Osteocyte (in vitro differentiated cells): ENCODE measurements around the gene CACNA1C. TPM values are rescaled to one million over a fixed set of nuclear protein-coding genes. Genes with fewer than 3 reads are reported as not detected.
A peak's percentile ranks its signal among the peaks of the same experiment; 100 is the strongest.

Source experiments
- DNase-seq: peaks from one replicate; pipeline ENCODE4 v3.0.0; 2021; ENCODE audit warnings: mixed read lengths; ENCODE audit not compliant: unreplicated experiment; ENCODE audit errors: extremely low spot score
- H3K27ac Mint-ChIP-seq: one replicate; pipeline ENCODE4 v1.8.0; 2021; ENCODE audit warnings: mild to moderate bottlenecking, mixed read lengths; ENCODE audit not compliant: unreplicated experiment
- H3K27me3 Mint-ChIP-seq: one replicate; pipeline ENCODE4 v1.8.0; 2021; ENCODE audit warnings: mixed read lengths; ENCODE audit not compliant: unreplicated experiment
- H3K36me3 Mint-ChIP-seq: one replicate; pipeline ENCODE4 v1.8.0; 2021; ENCODE audit warnings: mixed read lengths; ENCODE audit not compliant: unreplicated experiment
- H3K4me1 Mint-ChIP-seq: one replicate; pipeline ENCODE4 v1.8.0; 2021; ENCODE audit warnings: mixed read lengths; ENCODE audit not compliant: unreplicated experiment
- H3K4me3 Mint-ChIP-seq: one replicate; pipeline ENCODE4 v1.8.0; 2021; ENCODE audit warnings: mild to moderate bottlenecking, moderate library complexity, mixed read lengths; ENCODE audit not compliant: unreplicated experiment
- H3K9me3 Mint-ChIP-seq: one replicate; pipeline ENCODE4 v1.8.0; 2021; ENCODE audit warnings: mixed read lengths; ENCODE audit not compliant: unreplicated experiment
- CTCF ChIP-seq: fragments of 200-600 bp; sonication (generic); IDR thresholded peaks from 2 replicates; pipeline ENCODE4 v1.5.0; 2021; ENCODE audit warnings: antibody characterized with exemption, mild to moderate bottlenecking, moderate library complexity
- total RNA-seq: library from RNA; stranded (reverse); gene quantifications from 2 replicates; pipeline ENCODE4 v1.2.1, GENCODE V29; 2021

The CACNA1C gene
- total RNA-seq, 1 donor from 2014 or later: 67.4 TPM

- H3K27ac Mint-ChIP-seq: peak overlapping the region; percentile 66
- H3K4me1 Mint-ChIP-seq: peaks cover 4% of the 10 kb centered on the region
- DNase-seq: no peak
- no peak overlapping the region for H3K4me3 Mint-ChIP-seq
- H3K27me3 Mint-ChIP-seq: no peaks in the 10 kb centered on the region
- peaks cover 45% of the 10 kb centered on the region for H3K36me3 Mint-ChIP-seq
- no peaks in the 10 kb centered on the region for H3K9me3 Mint-ChIP-seq
- no peak for TF ChIP-seq CTCF
Measured at GRCh38 chr12:2540535-2540941, 487.8 kb downstream of the CACNA1C start.

GRCh38 chr12:2541631-2542204 lies 488.9 kb downstream of the CACNA1C start:
- no peaks in the 10 kb centered on the region for H3K4me1 Mint-ChIP-seq
- H3K9me3 Mint-ChIP-seq: no peaks in the 10 kb centered on the region
- no peak overlapping the region for H3K27ac Mint-ChIP-seq
- DNase-seq: no peak
- peaks cover 44% of the 10 kb centered on the region for H3K36me3 Mint-ChIP-seq
- no peak for TF ChIP-seq CTCF
- no peak overlapping the region for H3K4me3 Mint-ChIP-seq
- H3K27me3 Mint-ChIP-seq: no peaks in the 10 kb centered on the region

GRCh38 chr12:2543801-2544200 lies 491.0 kb downstream of the CACNA1C start:
- H3K9me3 Mint-ChIP-seq: no peaks in the 10 kb centered on the region
- H3K4me1 Mint-ChIP-seq: no peaks in the 10 kb centered on the region
- no peaks in the 10 kb centered on the region for H3K27me3 Mint-ChIP-seq
- H3K27ac Mint-ChIP-seq: no peak overlapping the region
- DNase-seq: no peak
- no peak for TF ChIP-seq CTCF
- H3K36me3 Mint-ChIP-seq: peaks cover 44% of the 10 kb centered on the region
- H3K4me3 Mint-ChIP-seq: no peak overlapping the region

GRCh38 chr12:2544230-2544629 lies 491.4 kb downstream of the CACNA1C start:
- Mint-ChIP-seq H3K9me3 (no peaks in the 10 kb centered on the region), H3K4me3 (no peak overlapping the region), H3K27me3 (no peaks in the 10 kb centered on the region), H3K27ac (no peak overlapping the region), H3K36me3 (peaks cover 44% of the 10 kb centered on the region), H3K4me1 (no peaks in the 10 kb centered on the region)
- no peak for TF ChIP-seq CTCF
- DNase-seq: no peak

GRCh38 chr12:2547273-2548044 lies 494.7 kb downstream of the CACNA1C start:
- no peak overlapping the region for H3K27ac Mint-ChIP-seq
- no peaks in the 10 kb centered on the region for H3K9me3 Mint-ChIP-seq
- TF ChIP-seq CTCF: no peak
- no peaks in the 10 kb centered on the region for H3K27me3 Mint-ChIP-seq
- H3K4me3 Mint-ChIP-seq: no peak overlapping the region
- peaks cover 37% of the 10 kb centered on the region for H3K36me3 Mint-ChIP-seq
- no peak for DNase-seq
- H3K4me1 Mint-ChIP-seq: no peaks in the 10 kb centered on the region
